Adipocyte (in vitro differentiated cells): ENCODE measurements around the gene MCM10.

Experiments used
- DNase-seq: peaks from one replicate; pipeline ENCODE4 v3.0.0-alpha.2; 2015; ENCODE audit warnings: low read depth
- H3K27me3 ChIP-seq: replicated peaks from 2 replicates; pipeline ENCODE4 v1.7.0; 2013; ENCODE audit warnings: mild to moderate bottlenecking, low read length, moderate library complexity; ENCODE audit not compliant: control insufficient read depth, insufficient read depth
- H3K36me3 ChIP-seq: 2 replicates; pipeline ENCODE4 v1.7.0; 2013; ENCODE audit warnings: low read length, mild to moderate bottlenecking, moderate library complexity; ENCODE audit not compliant: control insufficient read depth, insufficient read depth, severe bottlenecking
- H3K4me1 ChIP-seq: 2 replicates; pipeline ENCODE4 v1.7.0; 2013; ENCODE audit warnings: mild to moderate bottlenecking, low read length, moderate library complexity; ENCODE audit not compliant: control insufficient read depth, insufficient read depth
- H3K4me3 ChIP-seq: 2 replicates; pipeline ENCODE4 v1.7.0; 2013; ENCODE audit warnings: mild to moderate bottlenecking, low read length, moderate library complexity
- H3K9ac ChIP-seq: 2 replicates; pipeline ENCODE4 v1.7.0; 2013; ENCODE audit warnings: mild to moderate bottlenecking, low read length, moderate library complexity
- H3K9me3 ChIP-seq: 2 replicates; pipeline ENCODE4 v1.7.0; 2013; ENCODE audit warnings: mild to moderate bottlenecking, low read length, moderate library complexity; ENCODE audit not compliant: control insufficient read depth

The MCM10 gene

DNA sequence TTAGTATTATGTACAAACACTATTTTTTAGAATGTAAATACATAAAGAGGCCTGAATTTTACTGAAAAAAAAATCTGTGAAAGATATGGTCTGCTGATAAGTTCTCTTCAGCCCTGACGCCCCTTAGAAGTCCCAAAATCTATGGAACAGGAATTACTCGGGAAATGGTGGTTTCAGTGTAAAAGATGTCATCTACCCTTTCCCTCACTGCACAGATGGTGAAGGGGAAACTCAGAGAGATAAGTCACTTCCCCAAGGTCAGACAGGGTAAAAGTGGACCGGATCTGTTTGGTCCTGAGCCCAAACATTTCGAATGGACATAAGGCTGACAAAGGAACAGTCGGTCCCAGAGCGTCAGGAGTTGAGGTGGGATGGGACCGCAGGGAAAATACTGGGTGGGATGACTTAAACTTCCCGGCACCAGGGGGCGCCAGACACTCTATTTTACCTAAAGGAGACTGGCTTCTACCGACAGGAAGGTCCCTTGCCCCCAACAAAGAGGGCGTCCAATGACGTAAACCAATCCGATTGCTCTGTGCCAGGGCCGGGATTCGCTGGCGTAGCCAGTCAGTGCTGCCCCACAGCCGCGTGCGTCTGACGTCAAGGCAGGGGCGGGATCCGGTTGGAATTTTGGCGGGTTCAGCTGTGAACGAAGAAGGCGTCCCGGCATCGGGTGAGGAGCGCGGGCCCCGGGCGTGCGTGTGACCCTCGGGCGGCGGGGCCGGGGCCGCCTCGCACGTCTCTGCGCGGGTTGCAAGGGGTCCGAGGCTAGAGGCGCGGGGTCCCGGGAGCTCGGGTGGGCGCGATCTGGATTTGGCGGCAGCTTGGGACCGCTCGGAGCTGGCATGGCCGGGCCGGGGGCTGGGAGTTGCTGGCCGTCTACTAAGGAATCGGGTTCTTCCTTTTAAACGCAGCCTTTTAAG, at the start of gene MCM10:
TSS of gene MCM10 (plus strand) at position 625 of the 923 bp plus-strand sequence. CDS start 2,645 bp downstream, outside the sequence.
- H3K4me3 ChIP-seq = peak within 1 kb of the TSS; percentile 82
- peaks cover 16% of the 10 kb centered on the region for H3K4me1 ChIP-seq
- peak within 1 kb of the TSS; percentile 77 for H3K9ac ChIP-seq
- no peaks in the 10 kb centered on the region for H3K27me3 ChIP-seq
- H3K36me3 ChIP-seq = no peaks in the 10 kb centered on the region
- H3K9me3 ChIP-seq = no peaks in the 10 kb centered on the region
- peak; percentile 100 for DNase-seq

DNA sequence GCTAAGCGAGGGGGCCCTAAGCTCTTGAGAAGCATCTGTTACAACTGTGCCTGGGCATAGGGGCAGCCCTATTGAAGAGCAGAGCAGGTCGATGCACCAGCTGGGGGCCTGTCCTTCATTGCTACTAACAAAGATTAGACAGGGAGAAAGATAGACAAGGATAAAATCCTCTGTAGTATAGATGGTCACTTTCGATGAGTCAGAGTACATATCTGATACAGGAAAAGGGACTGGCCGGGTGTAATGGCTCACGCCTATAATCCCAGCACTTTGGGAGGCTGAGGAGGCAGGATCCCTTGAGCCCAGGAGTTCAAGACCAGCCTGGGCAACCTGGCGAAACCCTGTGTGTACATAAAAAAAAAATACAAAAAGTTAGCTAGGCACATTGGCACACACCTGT, 47.8 kb upstream of the MCM10 start:
- Histone ChIP-seq H3K36me3 (peaks cover 81% of the 10 kb centered on the region), H3K9ac (no peak overlapping the region), H3K4me1 (peaks cover 9% of the 10 kb centered on the region), H3K27me3 (no peaks in the 10 kb centered on the region), H3K9me3 (no peaks in the 10 kb centered on the region), H3K4me3 (no peak overlapping the region)
- DNase-seq = no peak

DNA sequence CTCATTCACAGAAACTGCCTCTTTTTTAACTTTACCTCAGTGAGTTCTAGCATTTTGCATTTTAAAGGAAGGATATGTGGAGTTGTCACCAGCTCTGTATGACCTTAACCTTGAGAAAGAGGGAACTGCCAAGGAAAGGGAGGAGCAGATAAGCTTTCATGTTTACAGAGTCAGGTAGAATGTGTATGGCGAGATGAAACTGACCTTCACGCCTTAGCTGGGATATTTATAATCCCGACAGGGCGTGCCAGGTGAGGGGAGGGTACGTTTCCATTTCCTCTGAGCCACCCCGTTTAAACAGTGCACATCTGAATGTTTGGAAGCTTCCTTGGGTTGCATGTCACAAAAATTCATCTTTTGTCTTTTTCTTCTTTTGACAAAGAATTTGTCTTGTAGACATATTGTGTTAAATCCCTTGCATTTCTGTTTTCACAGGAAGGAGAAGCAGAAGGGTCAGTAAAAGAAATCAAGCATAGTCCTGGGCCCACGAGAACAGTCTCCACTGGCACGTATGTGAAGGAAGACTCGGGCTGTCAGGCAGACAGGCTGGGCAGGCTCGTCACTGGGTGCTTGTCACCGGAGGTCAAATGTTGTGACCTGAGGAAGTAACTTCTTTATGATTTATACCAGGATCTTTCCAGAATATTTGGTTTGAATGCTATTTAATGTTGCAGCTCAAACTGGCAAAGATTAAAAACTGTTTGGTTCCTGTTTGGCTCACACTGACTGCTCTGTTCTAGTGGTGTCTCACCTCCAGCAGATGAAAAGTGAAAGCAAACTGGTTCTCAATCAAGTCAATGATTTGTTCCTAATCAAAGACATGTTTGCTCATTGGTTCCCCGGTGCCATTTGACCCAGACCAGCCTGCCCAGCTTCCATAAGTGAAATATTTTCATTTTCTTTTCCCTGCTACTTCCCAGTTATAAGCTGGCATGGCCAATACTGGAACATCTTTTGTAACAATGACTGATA, 45.2 kb upstream of the MCM10 start:
- no peaks in the 10 kb centered on the region for H3K9me3 ChIP-seq
- no peaks in the 10 kb centered on the region for H3K27me3 ChIP-seq
- H3K9ac ChIP-seq = no peak overlapping the region
- no peak for DNase-seq
- H3K36me3 ChIP-seq = peaks cover 74% of the 10 kb centered on the region
- H3K4me1 ChIP-seq = peaks cover 27% of the 10 kb centered on the region
- no peak overlapping the region for H3K4me3 ChIP-seq

DNA sequence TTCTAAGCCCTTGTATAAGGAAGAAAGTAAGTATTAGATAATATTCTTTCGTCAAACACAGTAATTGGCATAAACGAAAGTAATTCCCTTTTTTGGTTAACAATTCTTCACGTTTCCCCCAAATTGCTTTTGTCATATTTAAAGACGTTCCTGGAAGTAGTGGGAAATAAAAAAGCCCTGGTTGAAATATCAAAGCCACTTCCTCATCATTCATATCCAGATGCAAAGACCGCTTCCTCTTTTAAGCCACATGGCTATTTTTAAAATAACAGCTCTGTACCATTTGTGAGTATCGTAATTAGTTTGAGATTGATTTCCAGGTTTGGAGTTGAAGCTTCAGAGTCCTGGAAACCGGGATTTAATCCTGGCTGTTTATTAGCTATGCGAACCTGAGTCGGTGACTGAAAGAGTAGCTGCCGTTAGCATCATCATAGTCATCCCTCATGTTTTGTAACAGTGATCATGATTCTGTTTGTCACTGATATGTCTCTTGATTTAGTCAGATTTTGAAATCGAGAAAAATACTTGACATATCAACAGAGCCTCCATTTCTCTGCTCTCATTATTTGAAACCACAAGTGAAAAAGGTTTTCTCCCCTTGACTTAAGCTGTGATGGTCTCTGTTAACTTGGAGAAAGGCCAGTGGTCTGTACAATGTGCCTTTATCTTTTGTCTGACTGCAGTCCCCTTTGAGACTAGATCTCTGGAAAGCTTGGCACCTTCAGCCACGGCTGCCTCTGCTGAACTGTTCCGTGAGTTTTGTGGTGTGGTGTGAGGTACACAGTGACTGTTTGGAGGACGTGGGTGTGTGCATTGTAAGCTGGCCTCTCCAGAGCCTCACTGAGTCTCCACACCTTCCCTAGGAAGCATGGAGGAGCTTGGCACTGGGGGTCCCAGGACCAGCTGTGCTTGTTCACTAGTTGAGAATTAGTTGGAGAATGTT, 43.2 kb upstream of the MCM10 start:
- H3K4me3 ChIP-seq = no peak overlapping the region
- H3K4me1 ChIP-seq = peaks cover 39% of the 10 kb centered on the region
- peaks cover 72% of the 10 kb centered on the region for H3K36me3 ChIP-seq
- no peaks in the 10 kb centered on the region for H3K27me3 ChIP-seq
- peak overlapping the region; percentile 32 for H3K9ac ChIP-seq
- no peak for DNase-seq
- no peaks in the 10 kb centered on the region for H3K9me3 ChIP-seq

DNA sequence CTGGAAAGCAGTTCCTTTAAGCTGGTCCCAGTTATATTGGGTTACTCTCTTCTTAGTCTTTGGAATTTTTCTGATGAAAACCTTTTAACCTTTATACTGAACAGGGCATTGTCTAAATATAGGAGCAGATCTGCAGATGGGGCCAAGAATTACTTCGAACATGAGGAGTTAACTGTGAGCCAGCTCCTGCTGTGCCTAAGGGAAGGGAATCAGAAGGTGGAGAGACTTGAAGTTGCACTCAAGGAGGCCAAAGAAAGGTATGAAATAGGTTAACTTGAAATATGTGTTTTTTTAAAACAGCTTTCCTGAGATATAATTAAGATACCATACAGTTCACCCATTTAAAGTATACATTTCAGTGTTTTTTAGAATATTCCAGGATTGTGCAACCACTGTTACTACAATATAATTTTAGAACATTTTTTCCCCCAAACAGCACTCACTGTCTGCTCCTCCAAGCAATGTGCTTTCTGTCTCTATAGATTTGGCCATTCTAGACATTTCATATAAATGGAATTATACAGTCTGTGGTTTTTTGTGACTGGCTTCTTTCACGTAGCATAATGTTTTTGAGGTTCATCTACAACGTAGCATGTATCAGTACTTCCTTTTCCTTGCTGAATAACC, 42.5 kb upstream of the MCM10 start:
- peak overlapping the region; percentile 32 for H3K9ac ChIP-seq
- peaks cover 39% of the 10 kb centered on the region for H3K4me1 ChIP-seq
- no peak overlapping the region for H3K4me3 ChIP-seq
- peak; percentile 40 for DNase-seq
- peaks cover 72% of the 10 kb centered on the region for H3K36me3 ChIP-seq
- H3K27me3 ChIP-seq = no peaks in the 10 kb centered on the region
- H3K9me3 ChIP-seq = no peaks in the 10 kb centered on the region

DNA sequence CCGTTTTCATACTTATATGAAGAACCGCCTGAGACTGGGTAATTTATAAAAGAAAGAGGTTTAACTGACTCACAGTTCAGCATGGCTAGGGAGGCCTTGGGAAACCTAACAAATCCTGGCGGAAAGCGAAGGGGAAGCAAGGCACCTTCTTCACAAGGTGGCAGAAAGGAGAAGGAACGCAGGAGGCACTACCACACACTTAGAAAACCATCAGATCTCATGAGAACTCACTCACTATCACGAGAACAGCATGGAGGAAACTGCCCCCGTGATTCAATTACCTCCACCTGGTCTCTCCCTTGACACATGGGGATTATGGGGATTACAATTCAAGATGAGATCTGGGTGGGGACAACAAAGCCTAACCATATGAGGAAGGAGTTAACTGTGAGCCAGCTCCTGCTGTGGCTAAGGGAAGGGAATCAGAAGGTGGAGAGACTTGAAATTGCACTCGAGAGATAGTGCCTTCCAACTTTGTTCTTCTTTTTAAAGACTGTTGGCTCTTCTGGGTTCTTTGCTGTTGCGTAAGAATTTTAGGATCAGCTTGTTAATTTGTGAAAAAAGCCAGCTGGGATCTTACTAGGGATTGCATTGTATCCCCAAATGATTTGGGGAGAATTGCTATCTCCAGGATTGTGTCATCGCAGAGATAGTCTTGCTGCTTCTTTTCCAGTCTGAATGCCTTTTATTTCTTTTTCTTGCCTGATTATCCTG, 40.4 kb upstream of the MCM10 start:
- Histone ChIP-seq H3K9me3 (no peaks in the 10 kb centered on the region), H3K27me3 (no peaks in the 10 kb centered on the region), H3K9ac (no peak overlapping the region), H3K4me1 (peaks cover 39% of the 10 kb centered on the region), H3K36me3 (peaks cover 82% of the 10 kb centered on the region), H3K4me3 (peak overlapping the region; percentile 4)
- DNase-seq = peak; percentile 51

DNA sequence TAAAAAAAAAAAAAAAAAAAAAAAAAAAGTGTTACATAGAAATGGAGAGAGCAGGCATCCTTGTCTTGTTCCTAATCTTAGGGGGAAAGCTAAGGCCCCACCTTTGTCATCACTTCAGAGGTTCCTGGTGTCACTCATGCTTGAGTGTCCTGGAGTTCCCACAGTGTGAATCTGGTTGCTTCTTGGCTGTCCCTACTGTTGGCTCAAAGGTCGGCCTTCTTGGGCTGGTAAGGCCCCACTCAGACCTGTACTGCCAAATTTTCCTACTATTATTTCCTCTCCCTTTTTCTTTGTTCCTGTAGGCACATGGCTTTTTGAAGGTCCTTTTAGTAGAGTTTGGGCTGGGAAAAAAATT, 39.9 kb upstream of the MCM10 start:
- peaks cover 80% of the 10 kb centered on the region for H3K36me3 ChIP-seq

DNA sequence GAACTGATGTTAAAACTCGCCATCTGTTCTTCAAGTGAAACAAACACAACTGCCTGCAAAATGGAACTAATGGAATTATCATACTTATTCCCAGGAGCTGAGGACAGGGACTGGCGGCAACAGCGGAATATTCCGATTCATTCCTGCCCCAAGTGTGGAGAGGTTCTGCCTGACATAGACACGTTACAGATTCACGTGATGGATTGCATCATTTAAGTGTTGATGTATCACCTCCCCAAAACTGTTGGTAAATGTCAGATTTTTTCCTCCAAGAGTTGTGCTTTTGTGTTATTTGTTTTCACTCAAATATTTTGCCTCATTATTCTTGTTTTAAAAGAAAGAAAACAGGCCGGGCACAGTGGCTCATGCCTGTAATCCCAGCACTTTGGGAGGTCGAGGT, 24.7 kb upstream of the MCM10 start:
- Histone ChIP-seq H3K4me3 (no peak overlapping the region), H3K9me3 (no peaks in the 10 kb centered on the region), H3K4me1 (no peaks in the 10 kb centered on the region), H3K9ac (no peak overlapping the region), H3K27me3 (no peaks in the 10 kb centered on the region), H3K36me3 (peaks cover 91% of the 10 kb centered on the region)
- no peak for DNase-seq

More for the DNA sequence above, 39.9 kb upstream of the MCM10 start:
- H3K9me3 ChIP-seq = no peaks in the 10 kb centered on the region
- DNase-seq = no peak
- H3K9ac ChIP-seq = peak overlapping the region; percentile 50
- H3K4me1 ChIP-seq = peaks cover 39% of the 10 kb centered on the region
- peak overlapping the region; percentile 4 for H3K4me3 ChIP-seq
- H3K27me3 ChIP-seq = no peaks in the 10 kb centered on the region

DNA sequence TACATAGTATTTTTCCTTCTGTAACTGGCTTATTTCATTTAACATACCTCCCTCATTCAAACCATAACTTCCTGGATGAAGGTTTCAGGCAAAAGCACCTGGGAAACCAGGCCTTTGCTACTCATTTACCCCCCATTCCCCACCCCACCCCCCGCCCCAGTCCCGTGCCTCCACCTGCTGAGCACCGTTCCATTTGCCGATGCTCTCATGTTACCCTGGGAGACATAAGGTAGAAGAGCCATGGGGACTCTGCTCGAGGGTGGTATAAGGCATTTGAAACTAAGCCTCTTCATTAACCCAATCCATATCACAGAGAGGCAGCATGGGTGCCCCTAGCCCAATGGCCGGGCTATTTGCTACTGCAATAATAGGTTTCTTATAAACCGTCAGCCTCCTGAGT, 22.2 kb upstream of the MCM10 start:
- H3K9ac ChIP-seq = no peak overlapping the region
- H3K36me3 ChIP-seq = peaks cover 83% of the 10 kb centered on the region
- DNase-seq = no peak
- H3K4me3 ChIP-seq = no peak overlapping the region
- no peaks in the 10 kb centered on the region for H3K9me3 ChIP-seq
- peaks cover 6% of the 10 kb centered on the region for H3K4me1 ChIP-seq
- no peaks in the 10 kb centered on the region for H3K27me3 ChIP-seq

DNA sequence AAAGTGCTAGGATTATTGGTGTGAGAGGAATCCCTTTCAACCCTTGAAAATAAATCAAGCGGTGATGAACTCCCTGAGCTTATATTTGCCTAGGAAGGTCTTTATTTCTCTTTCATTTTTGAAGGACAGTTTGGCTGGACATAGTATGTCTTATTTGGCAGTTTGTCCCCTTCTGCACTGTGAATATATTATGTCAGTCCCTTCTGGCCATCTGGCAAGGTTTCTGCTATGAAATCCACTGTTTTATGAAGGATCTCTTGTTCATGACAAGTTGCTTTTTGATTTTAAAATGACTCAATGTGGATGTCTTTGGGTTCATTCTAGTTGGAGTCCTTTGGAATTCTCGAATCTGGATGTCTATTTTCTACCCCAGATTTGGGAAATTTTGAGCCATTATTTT, 21.7 kb upstream of the MCM10 start:
- peaks cover 2% of the 10 kb centered on the region for H3K9me3 ChIP-seq
- no peak overlapping the region for H3K9ac ChIP-seq
- DNase-seq = no peak
- no peaks in the 10 kb centered on the region for H3K27me3 ChIP-seq
- peaks cover 6% of the 10 kb centered on the region for H3K4me1 ChIP-seq
- H3K4me3 ChIP-seq = no peak overlapping the region
- H3K36me3 ChIP-seq = peaks cover 83% of the 10 kb centered on the region
